COR-L47 (cell line): Measurements from ENCODE around the gene CCDC6.
"Not testable (repeated sequence)": the region's sequence is repeated elsewhere in the genome, so short reads cannot be mapped to it uniquely, and the experiment has no call there.

Experiments
- DNase-seq: peaks from one replicate; lab custom pipeline; 2025; lab: John Stamatoyannopoulos, UW

The CCDC6 gene

GRCh38 chr10:59757966-59758365, 148.4 kb downstream of the CCDC6 start:
- DNase-seq, result no peak

GRCh38 chr10:59754951-59755350, 151.4 kb downstream of the CCDC6 start:
- no peak for DNase-seq

DNA sequence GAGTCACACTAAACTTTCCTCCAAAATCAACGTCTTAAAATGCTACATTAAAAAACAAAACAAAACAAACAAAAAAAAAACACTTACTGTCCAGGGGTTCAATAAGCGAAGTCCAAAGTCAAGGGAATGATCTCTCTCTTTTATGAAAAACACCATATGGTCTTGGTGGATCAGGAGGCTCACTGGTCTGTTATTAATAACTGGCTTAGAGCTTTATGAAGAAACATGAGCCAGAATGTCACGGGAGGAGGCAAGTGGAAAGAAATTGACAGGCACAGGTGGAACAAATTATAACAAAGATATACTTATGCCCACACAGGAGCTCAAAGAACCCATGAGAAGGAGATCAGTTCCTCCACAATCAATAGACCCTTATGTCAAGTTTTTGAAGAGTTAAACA, 153.1 kb downstream of the CCDC6 start, which contains the start of gene MRLN:
Gene MRLN, minus strand, starts transcription at position 189 of the 400 bp plus-strand sequence.
- no peak for DNase-seq

DNA sequence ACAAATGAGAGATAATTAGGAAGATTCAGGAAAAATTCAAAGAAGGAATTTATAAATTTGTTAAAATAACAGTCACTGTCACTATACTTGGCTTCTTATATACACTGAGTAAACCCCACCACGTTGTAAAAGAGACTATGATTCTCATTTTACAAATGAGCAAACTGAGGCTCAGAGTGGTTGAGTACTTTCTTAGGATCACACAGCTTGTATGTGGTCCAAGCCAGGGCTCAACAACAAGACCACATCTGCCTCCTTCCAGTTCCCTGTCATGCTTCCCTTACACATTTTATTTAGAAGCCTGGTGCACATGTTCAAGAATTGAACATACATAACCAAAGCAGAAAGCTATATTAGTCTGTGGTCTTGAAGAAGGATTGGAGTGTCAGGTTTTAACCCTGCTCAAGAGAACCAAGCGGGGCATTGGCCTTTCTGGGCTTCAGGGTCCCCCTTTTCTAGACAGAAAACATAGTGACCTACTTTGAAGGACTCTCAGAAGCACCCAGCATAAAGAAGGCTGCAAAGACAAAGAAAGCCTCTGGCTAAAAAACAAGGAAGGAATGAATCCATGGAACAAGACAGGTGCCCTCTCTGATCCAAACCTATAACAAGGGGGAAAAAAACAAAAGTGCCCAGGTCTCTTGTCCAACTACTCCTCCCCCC, 153.9 kb downstream of the CCDC6 start:
- DNase-seq, result no peak

- DNase-seq, result no peak
These were observed 156.0 kb downstream of the CCDC6 start for GRCh38 chr10:59750155-59750945.

GRCh38 chr10:59748834-59749233, 157.5 kb downstream of the CCDC6 start:
- DNase-seq, result no peak

- DNase-seq, result no peak
These were observed 161.1 kb downstream of the CCDC6 start for GRCh38 chr10:59745163-59745650.

DNA sequence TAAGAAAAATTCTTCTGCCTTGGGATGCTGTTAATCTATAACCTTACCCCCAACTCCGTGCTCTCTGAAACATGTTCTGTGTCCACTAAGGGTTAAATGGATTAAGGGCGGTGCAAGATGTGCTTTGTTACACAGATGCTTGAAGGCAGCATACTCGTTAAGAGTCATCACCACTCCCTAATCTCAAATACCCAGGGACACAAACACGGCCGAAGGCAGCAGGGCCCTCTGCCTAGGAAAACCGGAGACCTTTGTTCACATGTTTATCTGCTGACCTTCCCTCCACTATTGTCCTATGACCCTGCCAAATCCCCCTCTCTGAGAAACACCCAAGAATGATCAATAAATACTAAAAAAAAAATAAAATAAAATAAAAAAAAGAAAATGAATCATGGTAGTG, 161.6 kb downstream of the CCDC6 start:
- not testable (repeated sequence) for DNase-seq

DNA sequence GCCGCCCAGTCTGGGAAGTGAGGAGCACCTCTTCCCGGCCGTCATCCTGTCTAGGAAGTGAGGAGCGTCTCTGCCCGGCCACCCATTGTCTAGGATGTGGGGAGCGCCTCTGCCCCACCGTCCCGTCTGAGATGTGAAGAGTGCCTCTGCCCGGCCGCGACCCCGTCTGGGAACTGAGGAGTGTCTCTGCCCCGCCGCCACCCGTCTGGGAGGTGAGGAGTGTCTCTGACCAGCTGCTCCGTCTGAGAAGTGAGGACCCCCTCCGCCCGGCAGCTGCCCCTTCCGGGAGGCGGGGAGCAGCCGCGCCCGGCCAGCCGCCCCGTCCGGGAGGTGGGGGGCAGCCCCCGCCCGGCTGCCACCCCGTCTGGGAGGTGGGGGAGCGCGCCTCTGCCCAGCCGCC, 162.2 kb downstream of the CCDC6 start:
- not testable (repeated sequence) for DNase-seq

DNA sequence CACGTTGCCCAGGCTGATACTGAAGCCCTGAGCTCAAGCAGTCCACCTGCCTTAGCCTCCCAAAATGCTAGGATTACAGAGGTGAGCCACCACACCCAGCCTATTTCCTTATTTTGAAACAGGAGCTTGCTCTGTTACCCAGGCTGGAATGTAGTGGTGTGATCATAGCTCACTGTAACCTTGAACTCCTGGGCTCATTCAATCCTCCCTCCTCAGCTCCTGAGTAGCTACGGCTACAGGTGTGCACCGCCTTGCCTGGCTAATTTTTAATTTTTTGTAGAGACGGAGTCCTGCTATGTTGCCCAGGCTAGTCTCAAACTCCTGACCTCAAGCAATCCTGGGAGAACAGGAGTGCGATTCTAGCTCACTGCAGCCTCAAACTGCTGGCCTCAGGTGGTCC, 164.8 kb downstream of the CCDC6 start:
- no peak for DNase-seq

DNA sequence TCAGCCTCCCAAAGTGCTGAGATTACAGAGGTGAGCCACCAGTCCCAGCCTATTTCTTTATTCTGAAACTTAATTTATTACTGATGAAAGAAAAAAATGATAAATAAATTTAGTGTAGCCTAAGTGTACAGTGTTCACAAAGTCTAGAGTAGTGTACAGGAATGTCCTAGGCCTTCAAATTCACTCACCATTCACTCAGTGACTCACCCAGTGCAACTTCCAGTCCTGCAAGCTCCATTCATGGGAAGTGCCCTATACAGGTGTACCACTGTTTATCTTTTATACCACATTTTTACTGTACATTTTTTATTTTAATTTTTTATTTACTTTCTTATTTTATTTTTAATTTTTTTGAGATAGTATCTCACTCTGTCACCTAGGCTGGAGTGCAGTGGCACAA, 165.3 kb downstream of the CCDC6 start:
- DNase-seq, result no peak
